Activated CD4-positive, alpha-beta T cell treated with anti-CD3 and anti-CD28 coated beads for 48 hours (primary cell): Measurements from ENCODE around the gene KCNK15.

ENCODE experiments used
- DNase-seq: peaks from one replicate; pipeline ENCODE4 v3.0.0-alpha.2; 2020

The KCNK15 gene

GRCh38 chr20:44792796-44793195, 47.1 kb downstream of the KCNK15 start:
- DNase-seq, result no peak

- DNase-seq, result no peak
These were observed 50.2 kb downstream of the KCNK15 start for GRCh38 chr20:44795836-44796235.

DNA sequence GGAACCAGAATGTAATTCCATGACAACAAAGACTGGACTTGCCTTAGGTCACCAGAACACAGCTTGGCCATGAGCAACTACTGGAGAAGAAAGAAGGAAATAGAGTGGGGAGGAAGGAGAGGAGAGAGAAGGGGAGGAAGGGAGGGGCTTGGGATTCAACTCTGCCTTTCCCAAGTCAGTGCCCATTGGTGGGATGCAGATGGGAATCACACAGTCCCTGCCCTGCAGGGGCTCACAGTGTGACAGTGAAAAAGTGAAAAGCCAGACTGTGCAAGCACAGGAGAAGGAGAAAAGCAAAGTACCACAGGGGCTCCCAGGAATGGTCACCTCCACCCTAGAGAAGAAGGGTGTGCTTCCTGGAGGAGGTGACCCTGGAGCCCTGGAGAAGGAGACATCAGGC, 50.6 kb downstream of the KCNK15 start:
- DNase-seq, result no peak

- no peak for DNase-seq
These were observed 51.2 kb downstream of the KCNK15 start for GRCh38 chr20:44796758-44797457.

- DNase-seq, result no peak
These were observed 54.0 kb downstream of the KCNK15 start for GRCh38 chr20:44799691-44800090.

DNA sequence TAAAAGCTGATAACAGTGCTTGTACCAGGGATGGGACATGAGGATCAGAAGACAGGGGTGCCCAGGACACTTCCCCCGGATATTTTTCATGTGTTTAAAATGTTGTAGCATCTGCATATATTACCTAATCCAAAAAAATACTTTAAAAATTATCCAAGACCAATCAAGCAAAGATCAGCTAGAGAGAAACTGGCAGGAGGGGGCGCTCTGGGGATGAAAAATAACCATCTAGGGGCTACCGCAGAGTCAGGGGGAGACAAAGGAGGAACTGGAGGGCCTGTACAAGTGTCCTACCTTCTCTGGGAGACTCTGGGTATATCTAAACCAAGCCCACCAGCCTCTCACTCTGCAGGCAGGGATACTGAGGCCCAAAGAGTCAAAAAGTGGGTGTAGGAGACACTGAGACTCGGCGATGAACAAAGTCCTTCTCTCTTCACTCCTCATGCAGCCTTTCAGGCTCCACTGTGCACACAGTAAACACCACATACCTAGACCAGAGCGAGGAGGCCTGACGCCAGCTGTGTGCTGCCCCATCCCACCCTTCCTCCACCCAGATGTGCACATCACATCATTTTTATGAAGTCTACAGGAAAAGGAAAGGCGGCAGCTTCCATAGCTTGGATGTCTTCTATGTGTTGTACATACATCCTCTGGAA, 54.9 kb downstream of the KCNK15 start:
- DNase-seq, result peak; percentile 8
